ENCODE measurements around the gene TRIM73. TPM values are rescaled to one million over a fixed set of nuclear protein-coding genes. Genes with fewer than 3 reads are reported as not detected.
"Not testable (repeated sequence)": the region's sequence is repeated elsewhere in the genome, so short reads cannot be mapped to it uniquely, and the experiment has no call there.

TRIM73 gene
- polyA plus RNA-seq (2011; rRNA removed) (0.39 and 0.59 TPM in 2 replicates), polyA minus RNA-seq (2011; rRNA and poly(A)+ RNA removed) (0.21 and 0.28 TPM in 2 replicates)

DNA sequence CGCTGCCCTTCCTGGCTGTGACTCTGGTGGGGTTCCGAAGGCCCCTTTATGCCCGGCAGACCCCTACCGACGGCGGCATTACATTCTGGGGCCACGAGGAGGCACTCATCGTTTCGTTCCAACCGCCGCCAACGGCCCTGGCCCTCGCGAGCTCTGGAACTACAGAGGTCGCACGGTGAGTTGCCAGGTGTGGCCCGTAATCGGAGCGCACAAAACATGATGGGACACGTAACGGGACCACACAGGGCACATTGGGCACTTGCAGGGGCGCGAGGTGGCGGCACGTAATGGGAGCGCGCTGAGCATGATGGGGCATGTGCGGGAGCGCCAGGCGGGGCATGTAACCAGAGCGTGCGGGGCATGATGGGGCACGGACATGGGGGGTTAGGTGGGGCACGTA lies at the start of gene TRIM73:
Gene TRIM73, plus strand, starts transcription at position 301 of the 400 bp plus-strand sequence. CDS start 3,305 bp downstream, outside the sequence.
- CTCF ChIA-PET; H3K36me3 ChIP-seq (ENCODE audit: control insufficient read depth, insufficient read depth, low read length); H3K4me3 ChIP-seq (ENCODE audit: low read depth, low read length); H3K27me3 ChIP-seq (ENCODE audit: control insufficient read depth, insufficient read depth, low read length); DNase-seq (ENCODE audit: low read depth); POLR2A ChIA-PET: not testable (repeated sequence)

DNA sequence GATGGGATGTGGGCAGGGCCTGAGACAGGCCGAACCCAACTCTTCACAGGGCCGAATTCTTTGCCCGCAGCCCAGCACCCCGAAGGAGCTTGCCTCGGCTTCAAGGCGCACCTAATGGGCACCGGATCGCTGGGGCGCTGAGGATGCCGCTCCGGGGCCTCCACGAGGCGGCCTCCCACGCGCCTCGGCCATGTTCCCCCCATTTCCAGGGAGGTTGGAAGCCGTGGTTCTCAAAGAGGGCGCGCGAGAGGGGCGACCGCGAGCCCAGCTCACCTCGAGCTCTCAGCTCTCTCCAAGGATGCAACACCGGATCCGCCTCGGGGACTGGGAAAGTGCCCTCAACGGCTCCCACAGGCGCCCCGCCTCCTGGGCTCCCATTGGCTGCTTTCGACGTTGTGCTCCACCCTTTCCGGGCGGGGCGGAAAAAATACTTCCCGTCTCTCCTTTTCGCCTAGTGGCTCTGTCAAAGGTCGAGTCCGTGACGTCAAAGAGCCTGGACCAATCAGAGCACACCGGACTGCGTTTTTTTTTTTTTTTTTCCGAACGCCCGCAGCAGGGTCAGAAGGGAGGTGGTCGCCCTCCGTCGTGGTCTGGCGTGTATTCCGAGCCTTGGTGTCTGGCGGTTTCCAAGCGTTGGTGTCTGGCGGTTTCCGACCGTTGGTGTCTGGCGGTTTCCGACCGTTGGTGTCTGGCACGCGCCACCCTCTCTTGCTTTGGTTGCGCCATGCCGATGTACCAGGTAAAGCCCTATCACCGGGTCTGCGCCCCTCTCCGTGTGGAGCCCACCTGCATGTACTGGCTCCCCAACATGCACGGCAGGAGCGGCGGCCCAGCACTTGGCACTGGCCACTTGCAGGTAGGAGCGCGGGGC lies 36.5 kb upstream of the TRIM73 start:
- DNase-seq (ENCODE audit: low read depth); H3K27me3 ChIP-seq (ENCODE audit: control insufficient read depth, insufficient read depth, low read length); CTCF ChIA-PET; H3K36me3 ChIP-seq (ENCODE audit: control insufficient read depth, insufficient read depth, low read length): not testable (repeated sequence)
- POLR2A ChIA-PET: interaction anchor here (0.7 kb wide), 1 partner anchor 210 kb away, joined by 3 read pairs; no protein-coding TSS in a partner anchor
- H3K4me3 ChIP-seq (ENCODE audit: low read depth, low read length): peak overlapping the region; percentile 42

DNA sequence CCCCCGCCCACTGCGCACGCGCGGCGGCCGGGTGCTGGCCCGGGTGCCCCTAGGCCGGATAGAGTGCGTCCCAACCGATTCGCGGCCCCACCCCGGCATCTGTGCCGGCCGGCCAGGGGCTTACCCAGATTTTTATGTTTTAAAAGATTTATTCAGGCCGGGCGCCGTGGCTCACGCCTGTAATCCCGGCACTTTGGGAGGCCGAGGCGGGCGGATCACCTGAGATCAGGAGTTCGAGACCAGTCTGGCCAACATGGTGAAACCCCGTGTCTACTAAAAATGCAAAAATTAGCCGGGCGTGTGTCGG lies 35.9 kb upstream of the TRIM73 start:
- CTCF ChIA-PET; H3K27me3 ChIP-seq (ENCODE audit: control insufficient read depth, insufficient read depth, low read length); H3K36me3 ChIP-seq (ENCODE audit: control insufficient read depth, insufficient read depth, low read length); DNase-seq (ENCODE audit: low read depth); POLR2A ChIA-PET: not testable (repeated sequence)
- H3K4me3 ChIP-seq (ENCODE audit: low read depth, low read length): peak overlapping the region; percentile 23

DNA sequence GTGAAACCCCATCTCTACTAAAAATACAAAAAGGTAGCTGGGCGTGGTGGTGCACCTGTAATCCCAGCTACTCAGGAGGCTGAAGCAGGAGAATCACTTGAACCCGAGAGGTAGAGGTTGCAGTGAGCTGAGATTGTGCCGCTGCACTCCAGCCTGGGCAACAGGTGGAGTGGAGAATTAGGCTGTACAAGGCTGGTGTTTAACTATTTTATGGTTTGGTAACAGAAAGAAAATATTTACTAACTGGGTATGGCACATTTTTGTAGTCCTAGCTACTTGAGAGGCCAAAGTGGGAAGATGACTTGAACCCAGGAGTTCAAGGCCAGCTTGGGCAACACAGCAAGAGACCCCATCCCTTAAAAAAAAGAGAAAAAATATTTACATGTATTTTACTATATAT lies 31.4 kb upstream of the TRIM73 start:
- DNase-seq (ENCODE audit: low read depth); H3K36me3 ChIP-seq (ENCODE audit: control insufficient read depth, insufficient read depth, low read length); CTCF ChIA-PET; POLR2A ChIA-PET; H3K4me3 ChIP-seq (ENCODE audit: low read depth, low read length); H3K27me3 ChIP-seq (ENCODE audit: control insufficient read depth, insufficient read depth, low read length): not testable (repeated sequence)

DNA sequence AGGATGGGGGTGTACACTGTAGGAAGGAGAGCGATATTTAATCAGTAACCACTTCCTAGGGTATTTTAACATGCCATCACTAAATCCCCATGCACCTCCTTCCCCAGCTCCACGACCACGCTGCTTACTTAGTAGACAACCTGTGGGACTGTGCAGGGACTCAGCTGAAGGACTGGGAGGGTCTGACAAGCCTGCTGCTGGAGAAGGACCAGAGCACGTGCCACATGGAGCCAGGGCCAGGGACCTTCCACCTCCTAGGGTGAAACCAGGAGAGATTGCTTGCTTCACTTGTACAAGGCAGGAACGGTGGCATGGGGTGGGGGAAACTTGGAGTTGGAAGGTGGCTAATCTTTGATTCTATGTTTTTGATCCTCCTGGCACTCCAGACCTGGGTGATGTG lies 28.8 kb upstream of the TRIM73 start:
- H3K27me3 ChIP-seq (ENCODE audit: control insufficient read depth, insufficient read depth, low read length); H3K36me3 ChIP-seq (ENCODE audit: control insufficient read depth, insufficient read depth, low read length); DNase-seq (ENCODE audit: low read depth); H3K4me3 ChIP-seq (ENCODE audit: low read depth, low read length); CTCF ChIA-PET; POLR2A ChIA-PET: not testable (repeated sequence)

DNA sequence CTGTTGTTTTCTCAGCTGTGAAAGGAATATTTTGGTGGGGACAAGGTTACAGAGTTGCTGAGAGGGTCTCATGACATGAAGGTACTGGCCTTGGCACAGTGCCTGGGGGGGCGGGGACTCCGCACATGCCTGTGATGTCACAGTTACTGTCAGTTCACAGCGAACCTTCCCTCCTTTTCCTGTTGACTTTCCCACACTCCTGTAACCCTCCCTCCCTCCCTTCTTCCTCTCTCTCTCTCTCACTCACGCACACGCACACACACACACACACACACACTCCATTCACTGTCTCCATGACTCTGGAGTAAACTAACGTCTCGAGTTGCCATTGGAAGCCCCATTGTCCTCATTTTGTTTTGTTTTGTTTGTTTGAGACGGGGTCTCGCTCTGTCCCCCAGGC lies 28.1 kb upstream of the TRIM73 start:
- POLR2A ChIA-PET; DNase-seq (ENCODE audit: low read depth); H3K27me3 ChIP-seq (ENCODE audit: control insufficient read depth, insufficient read depth, low read length); H3K36me3 ChIP-seq (ENCODE audit: control insufficient read depth, insufficient read depth, low read length); CTCF ChIA-PET; H3K4me3 ChIP-seq (ENCODE audit: low read depth, low read length): not testable (repeated sequence)

DNA sequence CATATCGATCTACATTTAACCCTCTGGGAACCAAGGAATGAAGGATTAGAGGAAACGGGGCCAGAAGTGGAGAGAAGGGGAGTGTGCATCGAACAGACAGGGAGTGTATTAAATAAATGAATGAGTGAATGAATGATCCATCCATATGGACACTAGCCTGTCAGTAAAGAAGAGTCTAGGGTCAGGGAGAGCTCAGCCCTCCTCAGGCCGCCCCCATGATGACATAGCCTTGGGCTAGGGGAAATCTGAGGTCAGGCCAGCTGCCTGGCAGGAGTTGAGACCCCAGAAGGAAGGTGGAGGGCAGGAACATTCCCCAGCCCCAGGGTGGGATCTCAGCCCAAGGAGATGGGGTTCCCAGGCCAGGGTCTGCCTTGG lies 21.3 kb upstream of the TRIM73 start:
- H3K27me3 ChIP-seq (ENCODE audit: control insufficient read depth, insufficient read depth, low read length); H3K4me3 ChIP-seq (ENCODE audit: low read depth, low read length); CTCF ChIA-PET; DNase-seq (ENCODE audit: low read depth); H3K36me3 ChIP-seq (ENCODE audit: control insufficient read depth, insufficient read depth, low read length); POLR2A ChIA-PET: not testable (repeated sequence)

DNA sequence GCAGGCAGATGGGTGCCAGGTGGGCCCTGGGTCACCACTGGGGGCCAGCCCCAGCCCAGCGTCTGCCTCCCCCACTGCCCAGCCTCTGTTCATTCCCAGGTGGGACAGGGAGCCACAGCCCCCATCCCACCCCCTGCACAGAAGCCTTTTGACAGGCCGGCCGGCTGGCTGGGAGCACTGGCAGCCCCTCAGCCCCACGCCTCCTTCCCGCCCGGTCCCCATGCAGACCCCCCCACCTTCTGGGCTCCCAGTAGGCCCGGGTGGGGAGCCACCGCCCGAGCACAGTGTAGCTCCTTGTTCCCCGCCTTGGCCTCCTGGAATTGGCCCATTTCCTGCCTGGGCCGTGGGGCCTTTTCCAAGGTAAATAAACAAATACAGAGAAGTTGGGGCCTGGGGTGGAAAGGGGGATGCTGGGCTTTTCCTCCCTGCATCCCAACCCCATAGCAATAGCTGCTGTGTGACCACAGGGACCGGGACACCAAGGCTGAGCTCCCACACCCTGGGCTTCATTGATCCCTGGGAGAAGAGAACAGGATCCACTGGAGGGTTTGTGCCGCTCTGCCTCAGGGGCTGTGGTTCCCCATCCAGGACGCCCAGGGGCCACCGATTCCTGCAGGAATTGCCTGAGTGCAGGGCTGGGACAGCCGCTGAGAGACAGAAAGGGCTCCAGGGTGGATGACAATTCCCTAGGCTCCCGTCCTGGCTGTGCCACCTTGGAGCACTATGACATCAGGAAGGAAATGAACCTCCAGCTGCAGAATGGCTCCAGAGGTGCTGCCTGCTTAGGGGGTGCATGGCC lies 20.7 kb upstream of the TRIM73 start:
- H3K27me3 ChIP-seq (ENCODE audit: control insufficient read depth, insufficient read depth, low read length); CTCF ChIA-PET; H3K4me3 ChIP-seq (ENCODE audit: low read depth, low read length); H3K36me3 ChIP-seq (ENCODE audit: control insufficient read depth, insufficient read depth, low read length); DNase-seq (ENCODE audit: low read depth); POLR2A ChIA-PET: not testable (repeated sequence)

DNA sequence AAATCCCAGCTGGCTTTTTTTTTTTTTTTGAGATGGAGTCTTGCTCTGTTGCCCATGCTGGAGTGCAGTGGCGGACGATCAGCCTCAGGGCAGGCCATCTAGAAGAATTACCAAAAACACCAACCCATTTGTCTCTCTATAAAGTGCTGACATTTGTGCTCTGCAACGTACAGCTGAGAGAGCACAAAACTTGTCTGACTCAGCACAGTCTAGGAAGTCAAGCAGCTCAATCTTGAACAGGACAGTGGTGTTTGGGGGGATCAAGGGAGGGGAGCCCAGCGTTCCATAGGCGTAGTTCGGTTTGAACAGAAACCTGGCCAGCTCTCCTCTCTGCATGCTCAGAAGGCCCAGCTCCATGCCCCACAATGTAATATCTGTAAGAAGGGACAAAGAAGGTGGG lies 2.2 kb upstream of the TRIM73 start:
- CTCF ChIA-PET; H3K27me3 ChIP-seq (ENCODE audit: control insufficient read depth, insufficient read depth, low read length); DNase-seq (ENCODE audit: low read depth); H3K4me3 ChIP-seq (ENCODE audit: low read depth, low read length); POLR2A ChIA-PET; H3K36me3 ChIP-seq (ENCODE audit: control insufficient read depth, insufficient read depth, low read length): not testable (repeated sequence)

DNA sequence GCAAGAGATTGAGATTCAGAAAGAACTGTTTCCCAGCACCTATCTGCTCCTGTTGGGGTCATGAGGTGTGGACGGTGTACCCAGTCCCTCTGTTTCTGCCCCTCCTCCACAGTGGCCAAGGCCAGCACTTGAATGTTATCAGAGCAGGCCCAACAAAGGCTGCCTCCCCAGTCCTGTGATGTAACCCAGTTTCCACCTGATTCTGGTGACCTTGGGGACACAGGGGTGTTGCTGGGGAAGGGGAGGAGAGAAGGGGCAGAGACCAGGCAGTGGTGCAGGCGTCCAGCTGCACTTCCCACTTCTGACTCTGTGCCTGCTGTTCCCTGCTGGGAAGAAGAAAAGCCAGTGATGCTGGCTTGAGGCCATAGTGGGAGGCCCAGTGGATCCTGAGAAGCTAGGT lies 2.4 kb downstream of the TRIM73 start:
- H3K27me3 ChIP-seq (ENCODE audit: control insufficient read depth, insufficient read depth, low read length); POLR2A ChIA-PET; H3K4me3 ChIP-seq (ENCODE audit: low read depth, low read length); DNase-seq (ENCODE audit: low read depth); CTCF ChIA-PET; H3K36me3 ChIP-seq (ENCODE audit: control insufficient read depth, insufficient read depth, low read length): not testable (repeated sequence)

DNA sequence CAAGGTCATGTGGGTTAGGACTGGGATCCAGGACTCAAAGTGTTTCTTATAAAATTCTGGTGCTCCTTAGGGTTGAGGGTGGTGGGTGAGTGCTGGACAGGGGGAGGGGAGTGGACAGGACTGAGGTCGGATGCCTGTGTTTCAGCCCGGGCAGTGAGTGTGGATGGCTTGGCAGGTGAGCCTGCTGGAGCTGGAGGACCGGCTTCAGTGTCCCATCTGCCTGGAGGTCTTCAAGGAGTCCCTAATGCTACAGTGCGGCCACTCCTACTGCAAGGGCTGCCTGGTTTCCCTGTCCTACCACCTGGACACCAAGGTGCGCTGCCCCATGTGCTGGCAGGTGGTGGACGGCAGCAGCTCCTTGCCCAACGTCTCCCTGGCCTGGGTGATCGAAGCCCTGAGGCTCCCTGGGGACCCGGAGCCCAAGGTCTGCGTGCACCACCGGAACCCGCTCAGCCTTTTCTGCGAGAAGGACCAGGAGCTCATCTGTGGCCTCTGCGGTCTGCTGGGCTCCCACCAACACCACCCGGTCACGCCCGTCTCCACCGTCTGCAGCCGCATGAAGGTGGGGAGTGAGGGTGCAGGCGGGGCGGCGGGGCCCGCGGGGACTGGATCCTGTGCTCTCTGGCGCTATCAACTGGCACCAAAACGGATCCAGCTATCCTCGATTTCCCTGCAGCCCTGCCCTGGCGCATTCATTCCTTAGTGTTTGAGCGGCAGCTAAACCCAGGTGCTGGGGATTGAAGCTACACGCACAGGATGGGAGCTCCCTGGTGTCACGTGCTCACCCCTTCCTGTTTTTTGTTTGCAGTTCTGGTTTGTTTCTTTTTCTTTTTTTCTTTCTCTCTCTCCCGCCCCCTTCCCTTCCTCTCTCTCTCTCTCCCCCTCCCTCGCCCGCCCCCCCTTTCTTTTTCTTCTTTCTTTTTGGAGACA lies 3.6 kb downstream of the TRIM73 start:
- POLR2A ChIA-PET, CTCF ChIA-PET: not testable (repeated sequence)

DNA sequence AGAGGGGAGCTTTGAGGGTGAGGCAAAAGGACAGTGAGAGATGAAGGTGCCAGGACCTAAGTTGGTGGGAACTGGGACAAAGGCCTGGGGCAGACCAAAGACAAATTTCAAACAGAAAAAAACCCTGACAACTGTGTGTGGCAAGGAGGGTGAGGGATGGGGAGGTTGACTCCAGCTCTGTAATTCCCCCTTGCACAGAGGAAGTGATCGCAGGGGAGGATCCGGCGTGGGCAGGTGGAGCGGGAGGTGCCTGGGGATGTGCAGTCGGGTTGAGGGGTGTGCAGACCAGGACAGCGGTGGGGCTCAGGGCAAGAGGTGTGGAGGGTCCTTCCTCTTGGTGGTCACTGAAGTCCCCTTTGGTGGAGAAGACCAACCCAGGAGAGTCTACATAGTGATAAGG lies 5.1 kb downstream of the TRIM73 start:
- DNase-seq (ENCODE audit: low read depth); H3K4me3 ChIP-seq (ENCODE audit: low read depth, low read length); H3K27me3 ChIP-seq (ENCODE audit: control insufficient read depth, insufficient read depth, low read length); CTCF ChIA-PET; POLR2A ChIA-PET; H3K36me3 ChIP-seq (ENCODE audit: control insufficient read depth, insufficient read depth, low read length): not testable (repeated sequence)

More for the DNA sequence above, 3.6 kb downstream of the TRIM73 start:
- H3K27me3 ChIP-seq (ENCODE audit: control insufficient read depth, insufficient read depth, low read length); DNase-seq (ENCODE audit: low read depth); H3K36me3 ChIP-seq (ENCODE audit: control insufficient read depth, insufficient read depth, low read length); H3K4me3 ChIP-seq (ENCODE audit: low read depth, low read length): not testable (repeated sequence)

All from BJ (cell line).